Measurements from ENCODE around the gene CLMP.

GRCh38 chr11:123072762-123073161 lies 122.3 kb downstream of the CLMP start:
- TF ChIP-seq ZNF70 (CRISPR knock-in tag; IDR thresholded peaks at IDR 0.05) (no peak), RARB (CRISPR knock-in tag; IDR thresholded peaks at IDR 0.05) (no peak), ZFP30 (CRISPR knock-in tag; IDR thresholded peaks at IDR 0.05) (no peak)

Measured in SK-N-SH treated with all-trans-retinoic acid at 6 μM for 48 hours (cell line).